Activated CD8-positive, alpha-beta memory T cell treated with anti-CD3 and anti-CD28 coated beads for 1 hour (primary cell): ENCODE results near the gene COG5.
"Not testable (repeated sequence)": the region's sequence is repeated elsewhere in the genome, so short reads cannot be mapped to it uniquely, and the experiment has no call there.

Source experiments
- DNase-seq, 2 donors: peaks; one replicate each; pipeline ENCODE4 v3.0.0-alpha.2; 2020; ENCODE audit warnings: low read depth in 1 of 2; ENCODE audit errors: extremely low read depth in 1 of 2

Gene COG5

DNA sequence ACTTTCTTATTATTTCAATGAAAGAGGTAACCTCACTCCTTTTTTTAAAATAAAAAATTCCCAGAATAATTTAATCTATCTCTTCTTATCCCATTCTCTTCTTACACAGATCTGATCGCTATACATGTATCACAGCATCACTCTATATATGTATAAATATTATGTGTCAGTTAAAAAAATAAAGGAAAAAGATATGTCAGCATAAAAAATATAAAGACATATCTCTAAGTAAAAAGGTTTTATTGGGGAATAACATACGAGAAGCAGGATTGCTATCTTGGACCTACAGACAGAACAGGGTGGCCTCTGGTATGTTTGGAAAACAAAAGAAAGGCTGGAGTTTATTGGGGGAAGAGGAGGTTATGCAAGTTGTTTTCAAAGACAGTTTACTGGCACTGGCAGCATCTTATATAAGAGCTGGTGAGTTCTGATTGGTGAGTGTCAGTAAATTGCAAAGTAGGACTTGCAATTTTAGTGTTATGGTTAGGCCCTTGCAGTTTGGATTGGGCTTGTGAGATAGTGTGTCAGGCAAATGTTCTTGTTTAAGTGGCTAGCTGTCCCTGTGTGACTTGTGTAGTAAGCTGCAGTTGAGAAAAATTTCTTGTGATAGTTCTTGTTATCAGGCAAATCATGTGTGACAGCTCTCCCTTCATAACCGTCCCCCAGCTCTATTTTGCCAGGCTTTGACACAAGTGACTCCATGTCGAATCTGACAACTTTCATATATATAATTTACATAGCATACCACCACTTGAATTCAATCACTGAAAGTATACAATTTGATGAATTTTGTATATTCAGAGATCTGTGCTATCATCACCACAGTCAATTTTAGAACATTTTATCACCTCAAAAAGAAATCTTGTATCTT lies 276.7 kb downstream of the COG5 start:
- DNase-seq: no peak

DNA sequence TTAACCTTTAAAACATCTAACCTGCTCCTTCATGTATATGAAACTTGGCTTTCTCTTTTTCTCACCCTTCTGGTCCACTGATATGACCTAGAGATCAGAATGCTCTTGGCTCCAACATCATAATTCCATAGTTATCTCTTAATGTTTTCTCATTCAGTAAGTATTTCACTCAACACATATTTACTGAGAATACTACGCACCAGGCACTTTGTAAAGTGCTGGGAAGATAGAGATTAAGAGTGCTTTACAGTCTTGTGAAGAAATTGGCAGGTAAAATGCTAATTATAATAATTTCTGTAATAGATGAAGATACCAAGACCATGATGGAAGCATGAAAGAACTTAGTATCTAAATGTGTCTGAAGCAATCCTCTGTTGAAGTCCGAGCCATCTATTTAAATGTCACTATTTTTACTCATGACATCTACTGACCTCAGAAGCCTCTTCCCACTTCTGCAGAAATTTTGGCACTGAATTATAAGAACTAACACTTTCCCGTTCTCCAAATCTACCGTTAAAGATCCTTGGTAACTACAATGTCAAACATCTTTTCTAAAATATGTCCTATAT lies 278.7 kb downstream of the COG5 start:
- no peak for DNase-seq

DNA sequence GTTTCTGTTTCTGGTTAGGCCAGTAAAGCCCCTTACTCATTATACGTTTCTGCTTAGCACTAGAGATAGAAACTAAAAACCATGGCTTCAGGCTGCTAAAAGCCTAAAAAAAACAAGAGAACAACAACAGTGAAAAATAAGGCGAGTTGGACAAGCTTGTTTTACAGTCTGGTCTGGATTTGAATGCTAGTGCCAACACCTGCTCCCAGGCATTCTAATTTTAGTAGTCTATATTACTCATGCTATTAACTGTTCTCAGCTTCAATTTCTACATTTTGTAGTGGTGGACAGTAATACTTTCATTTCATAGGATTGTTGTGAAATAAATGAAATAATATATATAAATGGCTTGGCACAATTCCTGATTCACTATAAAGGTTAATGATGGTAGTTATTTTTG lies 286.4 kb downstream of the COG5 start:
- no peak for DNase-seq

DNA sequence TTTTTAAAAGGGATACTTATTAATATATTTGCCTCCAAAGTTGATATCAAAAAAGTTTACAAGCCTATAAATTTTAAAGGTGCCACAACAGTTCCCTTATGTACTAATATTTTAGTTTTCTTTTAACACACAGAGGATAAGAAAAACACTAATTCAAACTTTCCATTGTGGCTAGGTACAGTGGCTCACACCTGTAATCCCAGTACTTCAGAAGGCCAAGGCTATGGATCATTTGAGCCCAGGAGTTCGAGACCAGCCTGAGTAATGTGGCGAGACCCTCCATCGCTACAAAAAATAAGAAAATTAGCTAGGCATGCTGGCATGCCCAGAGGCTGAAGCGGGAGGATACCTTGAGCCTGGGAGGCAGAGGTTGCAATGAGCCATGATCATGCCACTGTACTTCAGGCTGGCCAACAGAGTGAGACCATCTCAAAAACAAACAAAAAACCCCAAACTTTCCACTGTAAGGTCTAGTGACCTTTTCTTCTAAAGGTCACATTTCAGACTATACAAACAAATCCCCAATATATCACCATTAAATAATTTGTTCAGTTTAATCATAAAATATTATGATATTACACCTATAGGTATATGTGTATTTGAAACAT lies 287.4 kb downstream of the COG5 start:
- DNase-seq: no peak

DNA sequence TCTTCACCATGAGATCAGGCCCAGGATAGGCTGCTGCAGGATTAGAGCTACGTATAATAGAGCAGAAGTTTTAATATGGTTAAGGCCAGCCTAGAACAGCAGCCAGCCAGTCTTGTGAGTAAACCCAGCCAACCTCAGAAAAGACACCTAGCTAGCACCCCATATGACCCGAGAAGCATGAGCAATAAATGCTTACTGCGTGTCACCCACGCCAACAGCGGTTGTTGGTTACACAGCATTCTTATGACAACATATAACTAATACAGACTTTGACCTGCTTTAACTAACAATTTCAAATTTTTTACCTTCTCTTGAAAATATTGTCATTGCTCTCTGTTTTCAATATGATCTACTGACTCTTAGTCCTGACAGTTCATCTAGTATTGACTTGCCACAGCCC lies 289.2 kb downstream of the COG5 start:
- DNase-seq: no peak

DNA sequence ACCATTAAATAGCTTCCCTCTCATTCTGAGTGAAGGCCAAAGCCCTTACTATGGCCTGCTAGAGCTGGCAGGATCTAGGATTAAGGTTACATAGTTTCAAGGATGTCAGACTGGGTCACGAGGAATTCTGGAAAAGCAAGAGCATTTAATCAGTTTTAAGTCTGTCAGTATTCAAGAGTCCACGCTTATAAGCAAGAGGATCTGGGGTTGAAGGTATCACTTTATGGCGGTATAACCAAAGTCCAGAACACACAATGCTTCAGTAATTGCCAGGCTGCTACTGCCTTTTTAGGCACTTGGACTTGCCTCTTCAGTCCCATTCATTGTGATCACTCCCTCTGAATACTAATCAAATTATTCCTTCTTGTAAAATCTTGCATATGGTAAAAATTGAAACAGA lies 293.9 kb downstream of the COG5 start:
- no peak for DNase-seq

- no peak for DNase-seq
Observed at GRCh38 chr7:107268594-107268993, 295.1 kb downstream of the COG5 start.

- no peak for DNase-seq
Observed at GRCh38 chr7:107267138-107267537, 296.6 kb downstream of the COG5 start.

- no peak for DNase-seq
Observed at GRCh38 chr7:107264723-107265122, 299.0 kb downstream of the COG5 start.

DNA sequence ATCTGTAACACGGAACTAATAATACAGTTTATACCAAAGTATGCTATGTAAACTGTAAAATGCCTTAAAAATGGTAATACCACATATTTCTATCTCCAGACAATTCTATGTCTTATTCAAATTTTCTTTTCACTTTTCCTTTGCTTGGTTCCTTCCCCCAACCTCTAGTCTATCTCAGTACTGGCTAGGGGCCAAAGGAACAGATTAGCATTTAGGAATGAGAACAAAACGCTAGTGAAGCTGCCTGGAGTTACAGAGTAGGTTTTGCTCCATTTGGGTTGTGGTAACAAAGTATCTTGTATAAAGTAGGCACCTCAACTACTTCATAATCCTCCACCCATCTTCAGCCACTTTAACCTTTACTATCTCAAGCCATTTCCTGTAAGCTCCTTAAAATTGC lies 300.9 kb downstream of the COG5 start:
- DNase-seq: no peak

GRCh38 chr7:107258737-107259136 lies 305.0 kb downstream of the COG5 start:
- DNase-seq: no peak

GRCh38 chr7:107255602-107256001 lies 308.1 kb downstream of the COG5 start:
- DNase-seq: no peak

DNA sequence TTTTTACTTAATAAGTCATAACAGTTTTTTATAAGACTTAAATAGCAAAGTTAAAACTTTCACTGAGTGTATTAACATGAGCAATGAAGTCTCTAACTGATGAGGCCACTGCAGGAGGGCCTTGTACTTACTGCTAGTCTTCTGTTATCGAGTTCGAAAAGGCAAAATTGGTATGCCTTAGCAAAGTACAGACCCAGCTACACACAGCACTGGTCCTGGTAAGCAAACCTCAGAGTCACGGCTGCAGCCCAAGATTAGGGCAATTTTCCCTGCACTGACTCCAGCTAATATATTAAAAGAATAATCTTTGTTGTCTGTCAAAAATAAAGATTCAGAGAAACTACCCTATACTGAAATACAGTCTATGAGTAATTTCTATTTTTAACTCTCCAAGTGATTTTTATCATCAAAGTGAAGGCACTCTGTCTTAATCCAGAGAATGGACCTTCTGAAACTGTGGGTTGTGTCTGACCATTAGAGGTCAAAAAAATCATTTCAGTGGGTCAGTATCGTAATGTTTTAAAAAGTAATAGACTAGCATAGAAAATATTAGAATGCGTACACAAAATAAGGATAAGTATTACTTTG lies 309.2 kb downstream of the COG5 start:
- DNase-seq: no peak

GRCh38 chr7:107253599-107253998 lies 310.1 kb downstream of the COG5 start:
- DNase-seq: no peak

- DNase-seq: no peak
Observed at GRCh38 chr7:107251963-107252362, 311.8 kb downstream of the COG5 start.

DNA sequence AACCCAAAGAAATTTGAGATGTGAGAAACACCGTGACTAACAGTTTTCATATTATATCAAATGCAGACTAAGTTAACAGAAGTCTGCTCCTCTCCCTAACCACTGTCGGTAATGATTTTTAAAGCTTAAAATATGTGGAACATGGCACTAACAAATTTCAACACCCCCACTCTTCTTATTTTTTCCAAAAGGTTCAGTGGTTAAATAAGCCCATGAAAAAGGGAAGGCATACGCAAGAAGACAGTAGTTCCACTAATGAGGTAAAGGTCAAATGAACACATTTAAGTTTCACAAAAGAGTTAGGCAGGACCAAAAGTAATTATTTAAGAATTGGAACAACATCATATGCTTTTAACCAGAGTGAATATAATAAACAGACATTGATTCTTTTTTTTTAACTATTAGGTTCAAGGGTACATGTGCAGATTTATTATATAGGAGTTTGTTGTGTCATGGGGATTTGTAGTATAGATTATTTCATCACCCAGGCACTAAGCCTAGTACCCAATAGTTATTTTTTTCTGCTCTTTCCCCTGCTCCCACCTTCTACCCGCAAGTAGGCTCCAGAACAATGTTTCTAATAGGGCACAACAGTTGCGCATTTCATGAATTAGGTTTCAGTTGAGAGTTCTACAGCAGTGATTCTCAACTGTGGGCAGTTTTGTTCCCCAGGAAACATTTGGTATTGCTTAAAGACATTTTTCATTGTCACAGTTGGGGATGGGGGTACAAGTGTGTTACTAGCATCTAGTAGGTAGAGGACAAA lies 315.0 kb downstream of the COG5 start:
- no peak for DNase-seq

- DNase-seq: not testable (repeated sequence)
Observed at GRCh38 chr7:107246836-107247235, 316.9 kb downstream of the COG5 start.

GRCh38 chr7:107244613-107245012 lies 319.1 kb downstream of the COG5 start:
- no peak for DNase-seq

DNA sequence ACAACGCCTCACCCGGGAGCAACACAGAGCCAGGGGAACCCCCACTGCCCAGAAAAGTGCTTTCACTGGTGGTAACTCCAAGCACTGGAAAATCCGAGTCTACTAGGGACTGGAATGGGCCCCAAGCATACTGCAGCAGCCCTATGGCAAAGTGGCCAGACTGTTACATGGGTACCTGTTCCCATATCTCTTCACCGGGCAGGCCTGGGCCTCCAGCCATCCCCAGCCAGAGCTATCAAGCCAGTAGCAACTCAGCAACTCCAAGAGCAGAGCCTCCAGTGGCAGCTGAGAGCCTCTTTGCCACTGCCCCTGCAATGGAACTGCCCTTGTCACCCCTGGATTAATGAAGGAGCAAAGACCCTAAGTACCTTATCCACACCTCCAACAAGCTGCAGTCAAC lies 321.5 kb downstream of the COG5 start:
- DNase-seq: no peak

- no peak for DNase-seq
Observed at GRCh38 chr7:107237451-107237850, 326.3 kb downstream of the COG5 start.

DNA sequence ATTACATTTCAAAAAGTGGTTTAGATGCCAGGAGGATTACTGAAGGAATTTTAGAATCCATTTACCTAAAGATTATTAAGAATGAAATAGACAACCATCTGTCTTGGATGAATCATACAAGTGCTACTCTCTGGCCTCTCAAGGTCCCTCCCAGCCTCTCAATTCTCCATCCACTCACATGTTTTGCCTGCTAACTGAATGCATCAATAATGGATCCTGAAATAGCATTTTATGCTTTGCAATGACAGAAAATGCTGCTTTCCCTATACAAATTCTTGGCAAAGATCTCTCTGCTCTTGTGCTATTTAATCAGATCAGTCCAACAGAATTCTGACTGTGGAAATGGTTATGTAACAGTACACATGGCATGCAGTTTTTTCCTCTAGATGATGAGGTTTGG lies 326.9 kb downstream of the COG5 start:
- no peak for DNase-seq
